ENCODE results near the gene CYBA. TPM values are rescaled to one million over a fixed set of nuclear protein-coding genes. Genes with fewer than 3 reads are reported as not detected.

CYBA gene
- total RNA-seq, 1 experiment from 2014 or later, result 867 TPM

GRCh38 chr16:88605186-88606147 is 45.4 kb downstream of the CYBA start:
- intact Hi-C loops (cut with micrococcal nuclease; ENCODE audit: unreplicated experiment), result no loop called here
- CTCF ChIA-PET, result no interaction called here
- no peak overlapping the region for H3K4me3 Mint-ChIP-seq (ENCODE audit: low read depth, unreplicated experiment)
- no peak for TF ChIP-seq CTCF (IDR thresholded peaks at IDR 0.05; ENCODE audit: unreplicated experiment)
- BruUV-seq (replicated peaks), result no TSS peak
- no peak for DNase-seq
- H3K4me1 Mint-ChIP-seq (ENCODE audit: low read depth, unreplicated experiment), result no peaks in the 10 kb centered on the region
- no peaks in the 10 kb centered on the region for H3K27me3 Mint-ChIP-seq (ENCODE audit: unreplicated experiment)
- no peak overlapping the region for H3K27ac Mint-ChIP-seq (ENCODE audit: unreplicated experiment)
- H3K9me3 Mint-ChIP-seq (ENCODE audit: low read depth, unreplicated experiment), result no peaks in the 10 kb centered on the region
- H3K36me3 Mint-ChIP-seq (ENCODE audit: insufficient read depth, unreplicated experiment), result peaks cover 16% of the 10 kb centered on the region

- Mint-ChIP-seq H3K9me3 (ENCODE audit: low read depth, unreplicated experiment) (no peaks in the 10 kb centered on the region), H3K27ac (ENCODE audit: unreplicated experiment) (no peak overlapping the region), H3K4me1 (ENCODE audit: low read depth, unreplicated experiment) (no peaks in the 10 kb centered on the region), H3K27me3 (ENCODE audit: unreplicated experiment) (no peaks in the 10 kb centered on the region), H3K4me3 (ENCODE audit: low read depth, unreplicated experiment) (no peak overlapping the region), H3K36me3 (ENCODE audit: insufficient read depth, unreplicated experiment) (peaks cover 30% of the 10 kb centered on the region)
- no peak for DNase-seq
- intact Hi-C loops (cut with micrococcal nuclease; ENCODE audit: unreplicated experiment), result no loop called here
- BruUV-seq (replicated peaks), result no TSS peak
- TF ChIP-seq CTCF (IDR thresholded peaks at IDR 0.05; ENCODE audit: unreplicated experiment), result no peak
- CTCF ChIA-PET, result interaction anchor here (0.6 kb wide), 1 partner anchor 31 kb away, joined by 3 read pairs; no protein-coding TSS in a partner anchor
Observed at GRCh38 chr16:88602091-88602490, 48.8 kb downstream of the CYBA start.

- Mint-ChIP-seq H3K27ac (ENCODE audit: unreplicated experiment) (no peak overlapping the region), H3K36me3 (ENCODE audit: insufficient read depth, unreplicated experiment) (peaks cover 33% of the 10 kb centered on the region), H3K27me3 (ENCODE audit: unreplicated experiment) (no peaks in the 10 kb centered on the region), H3K4me1 (ENCODE audit: low read depth, unreplicated experiment) (no peaks in the 10 kb centered on the region), H3K4me3 (ENCODE audit: low read depth, unreplicated experiment) (no peak overlapping the region), H3K9me3 (ENCODE audit: low read depth, unreplicated experiment) (no peaks in the 10 kb centered on the region)
- no TSS peak for BruUV-seq (replicated peaks)
- CTCF ChIA-PET, result interaction anchor here (0.6 kb wide), 1 partner anchor 31 kb away, joined by 3 read pairs; no protein-coding TSS in a partner anchor
- no peak for DNase-seq
- no peak for TF ChIP-seq CTCF (IDR thresholded peaks at IDR 0.05; ENCODE audit: unreplicated experiment)
- intact Hi-C loops (cut with micrococcal nuclease; ENCODE audit: unreplicated experiment), result no loop called here
Observed at GRCh38 chr16:88601313-88602036, 49.4 kb downstream of the CYBA start.

- no TSS peak for BruUV-seq (replicated peaks)
Observed at GRCh38 chr16:88600539-88600896, 50.3 kb downstream of the CYBA start.

More at GRCh38 chr16:88600539-88600896, 50.3 kb downstream of the CYBA start:
- Mint-ChIP-seq H3K27me3 (ENCODE audit: unreplicated experiment) (no peaks in the 10 kb centered on the region), H3K27ac (ENCODE audit: unreplicated experiment) (no peak overlapping the region), H3K4me1 (ENCODE audit: low read depth, unreplicated experiment) (no peaks in the 10 kb centered on the region), H3K36me3 (ENCODE audit: insufficient read depth, unreplicated experiment) (peaks cover 36% of the 10 kb centered on the region), H3K9me3 (ENCODE audit: low read depth, unreplicated experiment) (no peaks in the 10 kb centered on the region), H3K4me3 (ENCODE audit: low read depth, unreplicated experiment) (no peak overlapping the region)
- CTCF ChIA-PET, result no interaction called here
- intact Hi-C loops (cut with micrococcal nuclease; ENCODE audit: unreplicated experiment), result no loop called here
- DNase-seq, result no peak
- no peak for TF ChIP-seq CTCF (IDR thresholded peaks at IDR 0.05; ENCODE audit: unreplicated experiment)
